ENCODE data around the gene CCSAP.

Gene CCSAP

GRCh38 chr1:229287267-229287666, 55.6 kb downstream of the CCSAP start:
- no peaks in the 10 kb centered on the region for H3K27me3 ChIP-seq (ENCODE audit: control insufficient read depth in 1 of 2, insufficient read depth in 2 of 2, low read length in 2 of 2)
- no peaks in the 10 kb centered on the region for H3K9me3 ChIP-seq (ENCODE audit: control insufficient read depth in 2 of 2, low read length in 2 of 2)
- H3K9ac ChIP-seq (ENCODE audit: low read length in 2 of 2) = no peak overlapping the region
- peaks cover 4% of the 10 kb centered on the region for H3K4me1 ChIP-seq (ENCODE audit: control insufficient read depth, insufficient read depth, low read length)
- H3K4me3 ChIP-seq (ENCODE audit: low read length in 2 of 2) = no peak overlapping the region
- no peak overlapping the region for H3K27ac ChIP-seq (ENCODE audit: low read length)
- H3K36me3 ChIP-seq (ENCODE audit: control insufficient read depth in 2 of 2, insufficient read depth in 2 of 2, low read length in 2 of 2) = peaks cover 8 to 12% of the 10 kb centered on the region in 2 donors

GRCh38 chr1:229286099-229286766, 56.6 kb downstream of the CCSAP start:
- H3K4me1 ChIP-seq (ENCODE audit: control insufficient read depth, insufficient read depth, low read length) = peaks cover 4% of the 10 kb centered on the region
- H3K27ac ChIP-seq (ENCODE audit: low read length) = no peak overlapping the region
- no peak overlapping the region for H3K4me3 ChIP-seq (ENCODE audit: low read length in 2 of 2)
- no peaks in the 10 kb centered on the region for H3K27me3 ChIP-seq (ENCODE audit: control insufficient read depth in 1 of 2, insufficient read depth in 2 of 2, low read length in 2 of 2)
- H3K9ac ChIP-seq (ENCODE audit: low read length in 2 of 2) = no peak overlapping the region
- no peaks in the 10 kb centered on the region for H3K9me3 ChIP-seq (ENCODE audit: control insufficient read depth in 2 of 2, low read length in 2 of 2)
- H3K36me3 ChIP-seq (ENCODE audit: control insufficient read depth in 2 of 2, insufficient read depth in 2 of 2, low read length in 2 of 2) = peaks cover 6 to 8% of the 10 kb centered on the region in 2 donors

GRCh38 chr1:229285440-229285839, 57.4 kb downstream of the CCSAP start:
- Histone ChIP-seq H3K9me3 (ENCODE audit: control insufficient read depth in 2 of 2, low read length in 2 of 2) (no peaks in the 10 kb centered on the region), H3K4me3 (ENCODE audit: low read length in 2 of 2) (no peak overlapping the region), H3K27me3 (ENCODE audit: control insufficient read depth in 1 of 2, insufficient read depth in 2 of 2, low read length in 2 of 2) (no peaks in the 10 kb centered on the region), H3K9ac (ENCODE audit: low read length in 2 of 2) (no peak overlapping the region), H3K27ac (ENCODE audit: low read length) (no peak overlapping the region), H3K36me3 (ENCODE audit: control insufficient read depth in 2 of 2, insufficient read depth in 2 of 2, low read length in 2 of 2) (peaks cover 5 to 7% of the 10 kb centered on the region in 2 donors), H3K4me1 (ENCODE audit: control insufficient read depth, insufficient read depth, low read length) (peaks cover 4% of the 10 kb centered on the region)

GRCh38 chr1:229284887-229285286, 58.0 kb downstream of the CCSAP start:
- Histone ChIP-seq H3K27ac (ENCODE audit: low read length) (no peak overlapping the region), H3K9me3 (ENCODE audit: control insufficient read depth in 2 of 2, low read length in 2 of 2) (no peaks in the 10 kb centered on the region), H3K36me3 (ENCODE audit: control insufficient read depth in 2 of 2, insufficient read depth in 2 of 2, low read length in 2 of 2) (peaks cover 4 to 5% of the 10 kb centered on the region in 2 donors), H3K4me1 (ENCODE audit: control insufficient read depth, insufficient read depth, low read length) (peaks cover 4% of the 10 kb centered on the region), H3K9ac (ENCODE audit: low read length in 2 of 2) (no peak overlapping the region), H3K4me3 (ENCODE audit: low read length in 2 of 2) (no peak overlapping the region), H3K27me3 (ENCODE audit: control insufficient read depth in 1 of 2, insufficient read depth in 2 of 2, low read length in 2 of 2) (no peaks in the 10 kb centered on the region)

DNA sequence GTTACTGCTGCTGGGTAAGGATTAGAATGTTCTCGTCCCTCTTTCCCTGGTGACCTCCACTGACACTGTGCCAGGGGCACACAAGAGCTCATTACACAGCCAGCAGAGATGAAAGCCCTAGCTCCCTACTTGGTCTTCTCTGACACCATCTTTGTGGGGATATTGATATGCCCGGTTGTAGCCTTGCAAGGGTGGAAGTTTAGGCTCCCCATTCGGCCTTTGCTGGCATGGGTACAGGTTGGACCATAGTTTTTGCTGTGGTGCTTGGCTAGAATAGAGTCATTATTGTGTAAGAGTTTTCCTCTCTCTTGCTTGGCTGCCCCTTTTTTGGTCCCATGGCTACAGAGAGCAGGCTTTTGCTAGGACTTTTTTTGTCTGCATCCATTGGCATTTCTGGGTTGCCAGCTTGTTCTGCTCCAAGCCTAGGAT, 59.6 kb downstream of the CCSAP start:
- H3K9ac ChIP-seq (ENCODE audit: low read length in 2 of 2) = no peak overlapping the region
- no peaks in the 10 kb centered on the region for H3K36me3 ChIP-seq (ENCODE audit: control insufficient read depth in 2 of 2, insufficient read depth in 2 of 2, low read length in 2 of 2)
- H3K9me3 ChIP-seq (ENCODE audit: control insufficient read depth in 2 of 2, low read length in 2 of 2) = no peaks in the 10 kb centered on the region
- H3K4me1 ChIP-seq (ENCODE audit: control insufficient read depth, insufficient read depth, low read length) = peaks cover 14% of the 10 kb centered on the region
- H3K27ac ChIP-seq (ENCODE audit: low read length) = no peak overlapping the region
- H3K27me3 ChIP-seq (ENCODE audit: control insufficient read depth in 1 of 2, insufficient read depth in 2 of 2, low read length in 2 of 2) = no peaks in the 10 kb centered on the region
- no peak overlapping the region for H3K4me3 ChIP-seq (ENCODE audit: low read length in 2 of 2)

DNA sequence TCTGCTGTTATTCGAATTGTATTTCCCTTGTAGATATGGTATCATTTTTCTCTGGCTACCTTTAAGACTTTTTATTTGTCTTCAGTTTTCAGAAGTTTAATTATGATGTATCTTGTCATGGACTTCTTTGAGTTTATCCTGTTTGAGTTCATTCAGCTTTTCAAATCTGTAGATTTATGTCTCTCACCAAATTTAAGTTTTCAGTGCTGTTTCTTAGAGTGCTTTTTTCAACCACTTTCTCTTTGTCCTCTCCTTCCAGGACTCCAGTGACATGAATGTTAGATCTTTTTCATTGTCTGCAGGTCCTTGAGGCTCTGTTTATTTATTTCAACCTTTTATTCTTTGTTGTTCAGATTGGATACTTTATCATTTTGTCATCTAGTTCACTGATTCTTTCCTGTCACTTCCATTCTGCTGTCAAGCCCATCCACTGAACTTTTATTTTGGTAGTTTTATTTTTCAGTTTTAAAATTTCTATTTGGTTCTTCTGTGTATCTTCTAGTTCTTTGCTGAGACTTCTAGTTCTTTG, 60.5 kb downstream of the CCSAP start:
- H3K4me1 ChIP-seq (ENCODE audit: control insufficient read depth, insufficient read depth, low read length) = peaks cover 14% of the 10 kb centered on the region
- no peaks in the 10 kb centered on the region for H3K27me3 ChIP-seq (ENCODE audit: control insufficient read depth in 1 of 2, insufficient read depth in 2 of 2, low read length in 2 of 2)
- H3K9me3 ChIP-seq (ENCODE audit: control insufficient read depth in 2 of 2, low read length in 2 of 2) = no peaks in the 10 kb centered on the region
- no peak overlapping the region for H3K4me3 ChIP-seq (ENCODE audit: low read length in 2 of 2)
- no peak overlapping the region for H3K27ac ChIP-seq (ENCODE audit: low read length)
- peaks cover 0 to 3% of the 10 kb centered on the region in 2 donors for H3K36me3 ChIP-seq (ENCODE audit: control insufficient read depth in 2 of 2, insufficient read depth in 2 of 2, low read length in 2 of 2)
- no peak overlapping the region for H3K9ac ChIP-seq (ENCODE audit: low read length in 2 of 2)

DNA sequence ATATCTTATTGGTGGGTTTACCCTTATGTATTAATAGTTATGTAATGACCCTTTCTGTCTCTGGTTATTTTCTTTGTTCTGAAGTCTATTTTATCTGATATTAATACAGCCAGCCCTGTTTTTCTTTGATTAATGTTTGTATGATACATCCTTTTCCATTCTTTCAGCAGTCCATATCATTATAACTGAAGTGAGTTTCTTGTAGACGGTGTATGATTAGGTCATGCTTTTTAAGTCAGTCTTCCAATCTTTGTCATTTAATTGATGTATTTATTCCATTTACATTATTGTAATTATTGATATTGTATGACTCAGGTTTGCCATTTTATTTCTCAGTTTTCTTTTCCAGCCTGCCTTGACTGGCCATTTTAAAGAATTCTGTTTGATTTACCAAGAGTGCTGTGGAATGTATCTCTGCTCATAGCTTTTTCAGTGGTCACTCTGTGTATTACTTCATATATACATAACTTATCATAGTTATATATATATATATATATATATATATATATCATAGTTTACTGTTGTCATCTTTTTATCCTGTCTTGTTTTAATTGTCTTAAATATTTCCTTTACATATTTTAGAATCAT, 61.4 kb downstream of the CCSAP start:
- no peaks in the 10 kb centered on the region for H3K27me3 ChIP-seq (ENCODE audit: control insufficient read depth in 1 of 2, insufficient read depth in 2 of 2, low read length in 2 of 2)
- H3K27ac ChIP-seq (ENCODE audit: low read length) = no peak overlapping the region
- H3K4me3 ChIP-seq (ENCODE audit: low read length in 2 of 2) = no peak overlapping the region
- peaks cover 0 to 3% of the 10 kb centered on the region in 2 donors for H3K36me3 ChIP-seq (ENCODE audit: control insufficient read depth in 2 of 2, insufficient read depth in 2 of 2, low read length in 2 of 2)
- no peak overlapping the region for H3K9ac ChIP-seq (ENCODE audit: low read length in 2 of 2)
- H3K4me1 ChIP-seq (ENCODE audit: control insufficient read depth, insufficient read depth, low read length) = peaks cover 14% of the 10 kb centered on the region
- H3K9me3 ChIP-seq (ENCODE audit: control insufficient read depth in 2 of 2, low read length in 2 of 2) = no peaks in the 10 kb centered on the region

- Histone ChIP-seq H3K27me3 (ENCODE audit: control insufficient read depth in 1 of 2, insufficient read depth in 2 of 2, low read length in 2 of 2) (no peaks in the 10 kb centered on the region), H3K4me3 (ENCODE audit: low read length in 2 of 2) (no peak overlapping the region), H3K4me1 (ENCODE audit: control insufficient read depth, insufficient read depth, low read length) (peaks cover 14% of the 10 kb centered on the region), H3K9ac (ENCODE audit: low read length in 2 of 2) (no peak overlapping the region), H3K27ac (ENCODE audit: low read length) (no peak overlapping the region), H3K9me3 (ENCODE audit: control insufficient read depth in 2 of 2, low read length in 2 of 2) (no peaks in the 10 kb centered on the region), H3K36me3 (ENCODE audit: control insufficient read depth in 2 of 2, insufficient read depth in 2 of 2, low read length in 2 of 2) (peaks cover 0 to 3% of the 10 kb centered on the region in 2 donors)
Observed at GRCh38 chr1:229280921-229281320, 61.9 kb downstream of the CCSAP start.

GRCh38 chr1:229280037-229280828, 62.6 kb downstream of the CCSAP start:
- Histone ChIP-seq H3K36me3 (ENCODE audit: control insufficient read depth in 2 of 2, insufficient read depth in 2 of 2, low read length in 2 of 2) (peaks cover 0 to 3% of the 10 kb centered on the region in 2 donors), H3K9ac (ENCODE audit: low read length in 2 of 2) (no peak overlapping the region), H3K27ac (ENCODE audit: low read length) (no peak overlapping the region), H3K27me3 (ENCODE audit: control insufficient read depth in 1 of 2, insufficient read depth in 2 of 2, low read length in 2 of 2) (no peaks in the 10 kb centered on the region), H3K4me3 (ENCODE audit: low read length in 2 of 2) (no peak overlapping the region), H3K9me3 (ENCODE audit: control insufficient read depth in 2 of 2, low read length in 2 of 2) (no peaks in the 10 kb centered on the region), H3K4me1 (ENCODE audit: control insufficient read depth, insufficient read depth, low read length) (peaks cover 14% of the 10 kb centered on the region)

DNA sequence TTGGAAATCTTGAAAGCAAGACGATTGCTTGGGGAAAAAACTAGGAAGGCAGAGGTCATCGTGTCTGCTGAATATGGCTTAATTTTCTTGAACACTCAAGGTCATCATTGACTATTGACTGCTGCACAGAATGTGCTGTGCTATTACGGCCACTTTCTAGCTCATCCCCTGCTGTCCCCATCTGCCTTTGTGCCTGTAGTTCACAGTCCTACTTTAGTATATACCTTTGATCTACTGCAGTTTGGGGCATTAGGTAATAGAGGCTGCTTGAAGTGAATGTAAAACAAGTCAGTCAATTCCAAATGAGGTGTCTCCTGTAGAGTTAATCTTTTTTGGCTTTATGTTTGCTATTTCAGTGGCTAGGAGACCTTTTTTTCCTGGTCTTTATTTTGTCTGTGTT, 63.6 kb downstream of the CCSAP start:
- Histone ChIP-seq H3K27me3 (ENCODE audit: control insufficient read depth in 1 of 2, insufficient read depth in 2 of 2, low read length in 2 of 2) (no peaks in the 10 kb centered on the region), H3K36me3 (ENCODE audit: control insufficient read depth in 2 of 2, insufficient read depth in 2 of 2, low read length in 2 of 2) (peaks cover 0 to 3% of the 10 kb centered on the region in 2 donors), H3K4me3 (ENCODE audit: low read length in 2 of 2) (no peak overlapping the region), H3K4me1 (ENCODE audit: control insufficient read depth, insufficient read depth, low read length) (peaks cover 17% of the 10 kb centered on the region), H3K9me3 (ENCODE audit: control insufficient read depth in 2 of 2, low read length in 2 of 2) (no peaks in the 10 kb centered on the region), H3K9ac (ENCODE audit: low read length in 2 of 2) (no peak overlapping the region), H3K27ac (ENCODE audit: low read length) (no peak overlapping the region)

All from stomach smooth muscle (tissue), 2 donors.